OCI-LY3 (cell line): ENCODE results near the gene UBLCP1.

ENCODE experiments used
- H2AFZ ChIP-seq: fragments of 200-600, 300-600 bp; shearing (Covaris generic); 2 replicates; pipeline ENCODE4 v1.6.0; 2014; ENCODE audit warnings: antibody characterized with exemption, low read depth, low read length
- H3K27ac ChIP-seq: fragments of 200-600, 300-600 bp; sonication (generic); 2 replicates; pipeline ENCODE4 v1.5.1; 2014; ENCODE audit warnings: mild to moderate bottlenecking, low read length, moderate library complexity, mixed read lengths
- H3K27me3 ChIP-seq: fragments of 200-600, 300-600 bp; sonication (generic); 2 replicates; pipeline ENCODE4 v1.6.1; 2014; ENCODE audit warnings: low read depth, low read length, mixed read lengths
- H3K36me3 ChIP-seq: fragments of 200-600, 300-600 bp; sonication (generic); replicated peaks from 2 replicates; pipeline ENCODE3; 2014; ENCODE audit warnings: low read depth, low read length, mixed read lengths
- H3K4me1 ChIP-seq: fragments of 300-600, 200-600 bp; sonication (generic); 2 replicates; pipeline ENCODE4 v1.6.1; 2014; ENCODE audit warnings: low read length, mixed read lengths
- H3K4me2 ChIP-seq: fragments of 200-600, 300-600 bp; sonication (generic); 2 replicates; pipeline ENCODE4 v1.6.1; 2014; ENCODE audit warnings: low read length, mixed read lengths
- H3K4me3 ChIP-seq: fragments of 300-600, 200-600 bp; sonication (generic); 2 replicates; pipeline ENCODE4 v1.5.1; 2014; ENCODE audit warnings: antibody characterized with exemption, mild to moderate bottlenecking, low read length, moderate library complexity
- H3K79me2 ChIP-seq: fragments of 300-600, 200-600 bp; shearing (Covaris generic); 2 replicates; pipeline ENCODE4 v1.6.1; 2014; ENCODE audit warnings: mild to moderate bottlenecking, low read length, mixed read lengths
- H3K9ac ChIP-seq: fragments of 300-600, 200-600 bp; shearing (Covaris generic); 2 replicates; pipeline ENCODE4 v1.6.0; 2014; ENCODE audit warnings: mild to moderate bottlenecking, low read length, moderate library complexity
- H3K9me3 ChIP-seq: fragments of 200-600, 300-600 bp; shearing (Covaris generic); 2 replicates; pipeline ENCODE4 v1.6.1; 2014; ENCODE audit warnings: low read length, mixed read lengths; ENCODE audit not compliant: insufficient read depth
- H4K20me1 ChIP-seq: fragments of 200-600, 300-600 bp; sonication (generic); 2 replicates; pipeline ENCODE4 v1.6.1; 2016; ENCODE audit warnings: low read length, mixed read lengths; ENCODE audit not compliant: insufficient read depth
- CTCF ChIP-seq: fragments of 200-600, 300-600 bp; sonication (generic); IDR thresholded peaks from 2 replicates; pipeline ENCODE4 v1.5.1; 2014; ENCODE audit warnings: antibody characterized with exemption, low read length, low read depth
- EZH2phosphoT487 ChIP-seq: fragments of 200-600 bp; shearing (Covaris generic); IDR thresholded peaks from 2 replicates; pipeline ENCODE4 v1.6.1; 2018; ENCODE audit warnings: antibody characterized with exemption, mixed run types, low read depth

Gene UBLCP1

DNA sequence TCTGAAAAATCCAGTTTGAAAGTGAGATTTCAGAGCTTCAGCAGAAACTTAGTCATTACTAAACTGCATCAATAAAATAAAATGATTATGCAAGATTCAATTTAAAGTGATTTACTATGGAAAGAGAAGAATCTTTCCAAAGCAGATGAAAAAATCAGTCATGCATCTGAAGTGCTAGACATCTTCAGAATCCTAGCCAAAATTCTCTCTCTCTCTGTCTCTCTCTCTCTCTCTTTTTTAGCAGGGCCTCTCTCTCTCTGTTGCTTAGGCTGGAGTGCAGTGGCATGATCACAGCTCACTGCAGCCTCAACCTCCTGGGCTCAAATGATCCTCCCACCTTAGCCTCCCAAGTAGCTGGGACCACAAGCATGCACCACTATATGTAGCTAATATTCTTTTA lies 18.2 kb upstream of the UBLCP1 start:
- no peak for TF ChIP-seq EZH2phosphoT487
- TF ChIP-seq CTCF: no peak
- H3K4me1 ChIP-seq: no peaks in the 10 kb centered on the region
- H3K79me2 ChIP-seq: no peaks in the 10 kb centered on the region
- H3K9ac ChIP-seq: no peak overlapping the region
- no peak overlapping the region for H2AFZ ChIP-seq
- H3K9me3 ChIP-seq: no peaks in the 10 kb centered on the region
- H3K4me3 ChIP-seq: no peak overlapping the region
- no peaks in the 10 kb centered on the region for H4K20me1 ChIP-seq
- no peak overlapping the region for H3K4me2 ChIP-seq
- H3K27me3 ChIP-seq: no peaks in the 10 kb centered on the region
- H3K36me3 ChIP-seq: no peaks in the 10 kb centered on the region
- H3K27ac ChIP-seq: no peak overlapping the region

- H2AFZ ChIP-seq: no peak overlapping the region
- H4K20me1 ChIP-seq: no peaks in the 10 kb centered on the region
- H3K9me3 ChIP-seq: no peaks in the 10 kb centered on the region
- H3K27ac ChIP-seq: no peak overlapping the region
- no peak for TF ChIP-seq CTCF
- TF ChIP-seq EZH2phosphoT487: no peak
- H3K4me1 ChIP-seq: no peaks in the 10 kb centered on the region
- H3K4me2 ChIP-seq: no peak overlapping the region
- H3K9ac ChIP-seq: no peak overlapping the region
- H3K79me2 ChIP-seq: no peaks in the 10 kb centered on the region
- H3K4me3 ChIP-seq: no peak overlapping the region
- H3K27me3 ChIP-seq: no peaks in the 10 kb centered on the region
- no peaks in the 10 kb centered on the region for H3K36me3 ChIP-seq
Measured at GRCh38 chr5:159249158-159249557, 13.9 kb upstream of the UBLCP1 start.

- Histone ChIP-seq H3K9me3 (no peaks in the 10 kb centered on the region), H3K79me2 (no peaks in the 10 kb centered on the region), H3K9ac (no peak overlapping the region), H3K36me3 (no peaks in the 10 kb centered on the region), H3K27ac (no peak overlapping the region), H4K20me1 (no peaks in the 10 kb centered on the region), H3K4me3 (no peak overlapping the region), H3K27me3 (no peaks in the 10 kb centered on the region), H3K4me2 (no peak overlapping the region), H3K4me1 (no peaks in the 10 kb centered on the region), H2AFZ (no peak overlapping the region)
- TF ChIP-seq CTCF (no peak), EZH2phosphoT487 (no peak)
Measured at GRCh38 chr5:159252195-159252594, 10.9 kb upstream of the UBLCP1 start.

GRCh38 chr5:159257007-159257406 lies 6.1 kb upstream of the UBLCP1 start:
- Histone ChIP-seq H3K9me3 (no peaks in the 10 kb centered on the region), H3K4me3 (no peak overlapping the region), H3K4me1 (no peaks in the 10 kb centered on the region), H3K27ac (no peak overlapping the region), H2AFZ (no peak overlapping the region), H4K20me1 (no peaks in the 10 kb centered on the region), H3K36me3 (no peaks in the 10 kb centered on the region), H3K4me2 (no peak overlapping the region), H3K27me3 (no peaks in the 10 kb centered on the region), H3K9ac (no peak overlapping the region), H3K79me2 (no peaks in the 10 kb centered on the region)
- no peak for TF ChIP-seq CTCF
- TF ChIP-seq EZH2phosphoT487: no peak
